ENCODE data around the gene PTTG1IP2. TPM values are rescaled to one million over a fixed set of nuclear protein-coding genes. Genes with fewer than 3 reads are reported as not detected.

Gene PTTG1IP2
- total and polyA plus RNA-seq, 9 of the 15 experiments (the other 6 are each of a cell fraction or from before 2014, with no cell fraction given): not detected

- no peaks in the 10 kb centered on the region for H3K9me1 ChIP-seq (ENCODE audit: control insufficient read depth, insufficient read depth, low read length)
- intact Hi-C loops (cut with micrococcal nuclease) (loop anchor here (2.0 to 5.0 kb wide), 2 partner anchors 172 to 579 kb away; no protein-coding TSS in a partner anchor), in situ Hi-C loops (cut with MboI) (no loop called here)
- no TSS peak for BruUV-seq (replicated peaks)
- DNase-seq (ENCODE audit: extremely low read depth in 1 of 4, low spot score in 3 of 4): peak; percentile 32 to 44 (median 38)
- H3K36me3 ChIP-seq (ENCODE audit: control insufficient read depth, insufficient read depth, low read length): no peaks in the 10 kb centered on the region
- peak overlapping the region; percentile 53 for H2AFZ ChIP-seq (ENCODE audit: low read depth, low read length)
- no peaks in the 10 kb centered on the region for H3K4me1 ChIP-seq (replicated peaks in 1 of 2; ENCODE audit: control insufficient read depth in 2 of 2, insufficient read depth in 2 of 2, low read length in 2 of 2)
- FAIRE-seq: peak; percentile 84
- no peak overlapping the region for H3K4me2 ChIP-seq (ENCODE audit: insufficient read depth, low read length)
- H3K27me3 ChIP-seq (ENCODE audit: control insufficient read depth in 2 of 2, insufficient read depth in 2 of 2, low read length in 2 of 2): no peaks in the 10 kb centered on the region
- H3K79me2 ChIP-seq (ENCODE audit: control insufficient read depth, insufficient read depth, low read length): no peaks in the 10 kb centered on the region
- no peaks in the 10 kb centered on the region for H4K20me1 ChIP-seq (replicated peaks; ENCODE audit: control insufficient read depth, insufficient read depth, low read length)
- no peak overlapping the region for H3K4me3 ChIP-seq
- TF ChIP-seq, protein P1, sequence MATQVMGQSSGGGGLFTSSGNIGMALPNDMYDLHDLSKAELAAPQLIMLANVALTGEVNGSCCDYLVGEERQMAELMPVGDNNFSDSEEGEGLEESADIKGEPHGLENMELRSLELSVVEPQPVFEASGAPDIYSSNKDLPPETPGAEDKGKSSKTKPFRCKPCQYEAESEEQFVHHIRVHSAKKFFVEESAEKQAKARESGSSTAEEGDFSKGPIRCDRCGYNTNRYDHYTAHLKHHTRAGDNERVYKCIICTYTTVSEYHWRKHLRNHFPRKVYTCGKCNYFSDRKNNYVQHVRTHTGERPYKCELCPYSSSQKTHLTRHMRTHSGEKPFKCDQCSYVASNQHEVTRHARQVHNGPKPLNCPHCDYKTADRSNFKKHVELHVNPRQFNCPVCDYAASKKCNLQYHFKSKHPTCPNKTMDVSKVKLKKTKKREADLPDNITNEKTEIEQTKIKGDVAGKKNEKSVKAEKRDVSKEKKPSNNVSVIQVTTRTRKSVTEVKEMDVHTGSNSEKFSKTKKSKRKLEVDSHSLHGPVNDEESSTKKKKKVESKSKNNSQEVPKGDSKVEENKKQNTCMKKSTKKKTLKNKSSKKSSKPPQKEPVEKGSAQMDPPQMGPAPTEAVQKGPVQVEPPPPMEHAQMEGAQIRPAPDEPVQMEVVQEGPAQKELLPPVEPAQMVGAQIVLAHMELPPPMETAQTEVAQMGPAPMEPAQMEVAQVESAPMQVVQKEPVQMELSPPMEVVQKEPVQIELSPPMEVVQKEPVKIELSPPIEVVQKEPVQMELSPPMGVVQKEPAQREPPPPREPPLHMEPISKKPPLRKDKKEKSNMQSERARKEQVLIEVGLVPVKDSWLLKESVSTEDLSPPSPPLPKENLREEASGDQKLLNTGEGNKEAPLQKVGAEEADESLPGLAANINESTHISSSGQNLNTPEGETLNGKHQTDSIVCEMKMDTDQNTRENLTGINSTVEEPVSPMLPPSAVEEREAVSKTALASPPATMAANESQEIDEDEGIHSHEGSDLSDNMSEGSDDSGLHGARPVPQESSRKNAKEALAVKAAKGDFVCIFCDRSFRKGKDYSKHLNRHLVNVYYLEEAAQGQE (IDR thresholded peaks at IDR 0.05; ENCODE audit: borderline replicate concordance): peak; percentile 43; the same call in 1 of the 2 replicates
- TF ChIP-seq, protein P1 (CRISPR knock-in tag; IDR thresholded peaks at IDR 0.05; ENCODE audit: low read depth): no peak
- peak; percentile 50 to 69 for TF ChIP-seq RAD21 (CRISPR knock-in tag; conservative IDR thresholded peaks at IDR 0.05 in 1 of 2, IDR thresholded peaks at IDR 0.05 in 1 of 2)
- TF ChIP-seq SMC3 (conservative IDR thresholded peaks at IDR 0.05; ENCODE audit: insufficient read depth, low read depth, low read length): peak; percentile 39; the same call in 1 of the 2 replicates
- TF ChIP-seq EP300 (IDR thresholded peaks at IDR 0.05; ENCODE audit: low read length): no peak
- peak; percentile 55 to 77 (median 67); a peak in 5 of 6 replicates for TF ChIP-seq CTCF (IDR thresholded peaks at IDR 0.05 in 2 of 3, conservative IDR thresholded peaks at IDR 0.05 in 1 of 3; ENCODE audit: insufficient read depth in 2 of 3, low read depth in 1 of 3, low read length in 3 of 3)
- ChIA-PET CTCF (ENCODE audit: low intra/inter-chr PET ratio) (interaction anchor here (0.6 to 1.5 kb wide), 3 partner anchors 141 to 579 kb away, joined by 3 to 6 read pairs (median 5); partner anchors contain the start of gene CDK14), POLR2A (interaction anchor here (0.6 to 0.8 kb wide), 2 partner anchors 12 to 52 kb away, joined by 3 to 4 read pairs; partner anchors contain the start of gene CLDN12)
- H3K9ac ChIP-seq (ENCODE audit: insufficient read depth in 1 of 2, low read depth in 2 of 2, low read length in 2 of 2): no peak overlapping the region
- peak; percentile 89 for ATAC-seq
- WGBS (ENCODE audit: insufficient coverage, low coverage, missing lambda C conversion rate): 3% methylated on average over 6 of the region's 6 CpGs
- H3K9me3 ChIP-seq (replicated peaks; ENCODE audit: control insufficient read depth, insufficient read depth, low read depth, low read length): no peaks in the 10 kb centered on the region
- H3K27ac ChIP-seq (ENCODE audit: extremely low read depth, low read depth, low read length): no peak overlapping the region
Measured at GRCh38 chr7:90455163-90456030, 14.0 kb upstream of the PTTG1IP2 start.
